SK-MEL-5 (cell line): ENCODE measurements around the gene SLC35F3. TPM values are rescaled to one million over a fixed set of nuclear protein-coding genes. Genes with fewer than 3 reads are reported as not detected.
A peak's percentile ranks its signal among the peaks of the same experiment; 100 is the strongest.

Experiments
- DNase-seq: peaks from one replicate; pipeline ENCODE4 v3.0.0-alpha.2; 2016; ENCODE audit warnings: low read depth, low spot score
- in situ Hi-C: cut with HindIII; loops from 2 replicates; pipeline ENCODE4 v1.10.0; 2016; ENCODE audit warnings: low sequenced_read_pairs, high pct_unique_total_duplicates, low pct_unique_long_range_greater_than_20kb
- total RNA-seq: library from RNA; depleted of rRNA; stranded (reverse); fragments of >200 nt; shearing (Covaris generic); gene quantifications from 2 replicates; pipeline ENCODE4 v1.2.3, GENCODE V29; 2014

The SLC35F3 gene
- total RNA-seq, 1 experiment from 2014 or later = 0.03 TPM

DNA sequence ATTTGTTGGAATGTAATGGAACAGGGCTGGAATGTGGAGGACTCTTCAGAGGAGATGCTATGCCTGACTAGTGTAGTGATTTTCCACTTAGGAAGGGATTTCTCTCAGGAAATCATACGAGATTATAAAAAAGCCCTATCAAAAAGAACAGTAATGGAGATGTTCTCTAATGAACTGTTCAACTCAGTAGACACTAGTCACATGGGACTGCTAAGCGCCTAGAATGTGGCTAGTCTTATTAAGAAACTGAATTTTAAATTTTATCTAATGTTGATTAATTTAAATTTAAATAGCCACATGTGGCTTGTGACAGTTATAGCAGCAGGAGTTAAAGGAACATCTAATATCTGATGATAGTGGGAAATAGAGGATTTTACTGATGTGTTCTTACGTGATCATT, 94.0 kb downstream of the SLC35F3 start:
- DNase-seq = no peak
- in situ Hi-C loops = no loop called here

DNA sequence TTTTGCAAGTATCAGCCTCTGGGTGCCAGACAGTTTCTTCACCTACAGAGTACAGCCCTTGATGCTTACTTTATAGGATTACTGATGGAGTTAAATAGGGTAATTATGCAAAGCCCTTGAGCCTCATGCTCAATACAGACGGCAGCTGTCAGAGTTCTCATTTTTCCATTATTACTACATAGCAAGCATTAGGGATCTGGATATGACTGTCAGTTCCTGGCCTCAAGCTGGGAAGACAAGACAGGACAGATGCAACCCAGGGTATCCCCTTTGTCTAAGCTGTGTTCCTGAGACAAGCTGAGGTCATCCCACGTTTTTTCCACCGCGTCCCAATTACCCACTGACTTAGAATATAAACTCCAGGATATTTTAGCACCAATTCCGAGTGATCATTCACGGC, 94.4 kb downstream of the SLC35F3 start:
- in situ Hi-C loops = no loop called here
- DNase-seq = no peak

DNA sequence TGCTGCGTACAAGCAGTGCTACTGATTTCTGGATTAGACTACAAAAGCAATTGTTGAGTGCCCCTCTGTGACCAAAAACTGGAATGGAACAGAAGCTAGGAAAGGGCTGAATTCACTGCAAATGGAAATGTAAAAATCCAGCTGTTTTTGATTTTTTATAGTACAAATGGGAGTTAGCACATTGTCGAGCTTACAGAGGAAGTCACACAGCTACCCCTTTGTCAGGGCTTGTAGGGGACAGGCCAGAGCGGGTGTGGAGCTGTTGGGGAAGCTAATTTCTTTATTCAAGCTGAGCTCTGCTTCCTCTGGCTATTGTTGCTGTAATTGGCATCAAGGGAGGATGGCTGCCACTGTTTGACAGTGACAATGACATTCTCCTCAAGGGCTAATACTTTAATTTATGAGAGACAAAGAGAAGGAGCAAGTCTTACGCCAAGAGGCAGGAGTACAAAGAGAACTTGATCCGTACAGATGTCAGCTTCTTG, 96.1 kb downstream of the SLC35F3 start:
- no peak for DNase-seq
- in situ Hi-C loops = no loop called here

DNA sequence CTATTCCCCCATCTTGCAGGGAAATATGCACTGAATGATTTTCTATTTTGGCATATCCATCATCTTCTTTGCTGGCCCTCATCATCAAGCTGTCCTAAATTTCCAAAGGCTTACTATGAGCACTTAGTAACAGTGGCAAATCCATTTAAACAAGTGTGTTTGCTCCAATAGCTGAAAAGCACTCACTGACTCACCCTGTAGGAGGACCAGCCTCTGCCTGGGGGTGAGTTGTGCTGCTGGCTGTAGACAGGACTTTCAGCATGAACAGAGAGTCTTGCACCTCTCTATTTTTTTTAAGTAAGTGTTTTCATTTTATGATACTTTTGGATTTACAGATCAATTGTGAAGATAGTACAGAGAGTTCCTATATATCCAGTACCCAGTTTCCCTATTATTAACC, 97.3 kb downstream of the SLC35F3 start:
- in situ Hi-C loops = no loop called here

DNA sequence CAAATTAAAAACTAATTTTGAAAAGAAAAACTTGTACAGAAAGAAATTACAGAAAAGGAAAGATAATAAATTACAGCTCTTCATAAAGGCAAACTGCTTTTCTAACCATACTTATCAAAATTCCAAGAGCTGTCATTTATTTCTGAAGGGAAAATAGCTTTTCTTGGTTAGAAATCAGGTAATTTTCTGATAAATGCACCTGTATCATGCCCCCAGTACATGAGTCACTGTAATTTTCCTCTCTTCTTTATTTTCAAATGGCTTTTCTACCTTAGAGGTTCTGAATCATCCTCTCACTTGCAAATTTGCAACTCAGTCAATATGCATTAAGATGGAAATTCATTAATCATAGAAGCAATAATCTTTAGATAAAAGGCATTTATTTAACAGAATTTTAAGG, 100.1 kb downstream of the SLC35F3 start:
- in situ Hi-C loops = no loop called here

More for the DNA sequence above, 97.3 kb downstream of the SLC35F3 start:
- no peak for DNase-seq

DNA sequence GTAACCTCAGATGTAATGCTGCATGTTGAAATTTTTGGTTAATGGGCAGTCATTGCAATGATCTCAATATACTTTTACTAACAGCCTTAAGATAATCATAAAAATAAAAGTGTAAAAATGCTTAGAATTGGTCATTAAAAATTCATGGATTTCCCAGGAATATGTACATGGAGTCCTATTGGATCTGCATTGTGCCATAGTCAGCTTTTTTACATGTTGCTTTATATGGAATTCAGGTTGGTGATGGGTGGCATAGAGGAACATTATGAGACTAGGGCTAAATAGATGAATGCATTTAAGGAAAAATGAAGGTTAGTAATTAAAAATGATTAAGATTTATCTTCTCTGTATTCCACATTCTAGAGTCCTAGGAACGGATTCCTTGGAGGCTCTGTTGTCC, 103.2 kb downstream of the SLC35F3 start:
- in situ Hi-C loops = no loop called here

More for the DNA sequence above, 100.1 kb downstream of the SLC35F3 start:
- DNase-seq = no peak

DNA sequence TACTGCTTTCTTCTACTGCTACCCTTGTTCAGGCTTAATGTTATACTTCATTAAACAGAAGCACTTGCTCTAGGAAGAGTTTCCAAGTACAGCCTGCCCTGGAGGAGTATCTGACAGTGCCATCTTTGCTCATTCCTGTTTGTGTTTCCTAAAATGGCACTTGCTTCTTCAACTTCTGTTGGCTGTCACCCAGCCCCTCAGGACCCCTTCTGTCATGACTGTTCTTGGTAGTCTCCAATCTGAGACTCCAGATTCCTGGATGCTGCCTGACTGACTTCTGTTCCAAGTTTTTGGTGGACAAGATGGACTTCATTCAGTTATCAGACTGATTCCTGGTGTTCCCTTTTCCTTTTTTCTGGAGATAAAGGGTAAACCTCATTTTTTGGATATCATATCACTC, 104.1 kb downstream of the SLC35F3 start:
- in situ Hi-C loops = no loop called here

More for the DNA sequence above, 103.2 kb downstream of the SLC35F3 start:
- DNase-seq = no peak

DNA sequence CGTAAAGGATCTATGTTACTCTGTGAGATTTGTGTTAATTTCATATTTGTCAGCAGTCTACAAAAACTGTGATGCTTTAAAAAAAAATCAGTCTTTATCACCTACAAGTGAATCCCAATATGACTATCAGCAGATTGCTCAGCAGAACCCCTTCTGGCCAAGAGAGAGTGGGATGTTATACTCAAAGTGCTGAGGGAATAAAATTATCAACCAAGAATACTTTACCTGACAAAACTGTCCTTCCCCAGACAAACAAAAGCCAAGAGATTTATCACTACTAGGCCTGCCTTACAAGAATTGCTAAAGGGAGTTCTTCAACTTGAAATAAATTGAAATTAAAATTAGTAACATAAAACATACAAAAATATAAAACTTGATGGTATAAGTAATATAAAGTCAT, 105.2 kb downstream of the SLC35F3 start:
- DNase-seq = no peak
- in situ Hi-C loops = no loop called here

More for the DNA sequence above, 104.1 kb downstream of the SLC35F3 start:
- DNase-seq = no peak

DNA sequence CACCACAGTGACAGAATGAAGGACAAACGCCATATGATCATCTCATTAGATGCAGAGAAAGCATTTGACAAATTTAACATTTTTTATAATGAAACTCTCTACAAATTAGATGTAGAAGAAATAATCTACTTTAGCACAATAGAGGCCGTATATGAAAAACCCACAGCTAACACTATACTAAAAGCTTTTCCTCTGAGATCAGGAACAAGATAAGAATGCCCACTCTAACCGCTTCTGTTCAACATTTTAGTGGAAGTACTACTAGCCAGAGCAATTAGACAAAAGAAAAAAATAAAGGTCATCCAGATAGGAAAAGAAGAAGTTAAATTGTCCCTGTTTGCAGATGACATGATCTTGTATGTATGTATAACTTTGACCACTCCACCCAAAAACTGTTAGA, 109.7 kb downstream of the SLC35F3 start:
- DNase-seq = no peak
- in situ Hi-C loops = no loop called here

DNA sequence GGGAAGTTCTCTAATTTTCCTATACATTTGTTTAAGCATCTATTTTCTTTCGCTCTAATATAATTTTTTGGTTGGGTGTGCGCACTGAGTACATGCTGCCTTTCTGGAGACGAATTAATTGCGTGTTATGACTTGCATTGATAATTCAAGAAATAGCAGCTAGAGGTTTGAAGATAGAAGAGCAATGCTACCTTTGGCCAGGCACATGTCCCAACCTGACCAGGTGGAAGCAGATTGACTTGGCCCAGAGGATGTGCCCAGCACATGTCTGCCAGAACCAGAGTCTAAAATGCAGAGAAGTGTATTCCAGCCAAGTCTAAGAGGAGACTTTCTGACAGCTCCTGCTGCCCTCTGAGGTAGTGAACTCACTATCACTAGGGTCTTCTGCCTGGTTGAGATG, 114.3 kb downstream of the SLC35F3 start:
- in situ Hi-C loops = no loop called here
- no peak for DNase-seq

DNA sequence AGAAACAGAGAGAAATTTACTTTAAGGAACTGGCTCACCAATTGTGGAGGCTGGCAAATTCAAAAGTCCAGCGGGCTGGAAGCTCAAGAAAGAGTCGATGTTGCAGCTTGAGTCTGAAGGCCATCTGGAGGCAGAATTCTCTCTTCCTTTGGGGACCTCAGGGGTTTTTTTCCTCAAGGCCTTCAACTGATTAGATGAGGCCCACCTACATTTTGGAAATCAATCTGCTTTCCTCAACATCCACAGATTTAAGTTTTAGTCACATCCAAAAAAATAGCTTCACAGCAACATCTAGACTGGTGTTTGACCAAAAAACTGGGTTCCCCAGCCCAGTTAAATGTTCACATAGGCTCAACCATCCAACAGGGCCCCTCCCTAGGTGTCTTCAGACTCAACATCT, 114.9 kb downstream of the SLC35F3 start:
- in situ Hi-C loops = no loop called here
- no peak for DNase-seq

DNA sequence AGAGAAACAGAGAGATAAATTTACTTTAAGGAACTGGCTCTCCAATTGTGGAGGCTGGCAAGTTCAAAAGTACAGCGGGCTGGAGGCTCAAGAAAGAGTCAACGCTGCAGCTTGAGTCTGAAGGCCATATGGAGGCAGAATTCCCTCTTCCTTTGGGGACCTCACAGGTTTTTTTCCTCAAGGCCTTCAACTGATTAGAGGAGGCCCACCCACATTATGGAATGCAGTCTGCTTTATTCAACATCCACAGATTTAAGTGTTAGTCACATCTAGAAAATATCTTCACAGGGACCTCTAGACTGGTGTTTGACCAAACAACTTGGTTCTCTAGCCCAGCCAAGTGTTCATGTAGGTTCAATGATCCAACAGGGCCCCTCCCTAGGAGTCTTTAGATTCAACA, 117.8 kb downstream of the SLC35F3 start:
- DNase-seq = no peak
- in situ Hi-C loops = no loop called here

DNA sequence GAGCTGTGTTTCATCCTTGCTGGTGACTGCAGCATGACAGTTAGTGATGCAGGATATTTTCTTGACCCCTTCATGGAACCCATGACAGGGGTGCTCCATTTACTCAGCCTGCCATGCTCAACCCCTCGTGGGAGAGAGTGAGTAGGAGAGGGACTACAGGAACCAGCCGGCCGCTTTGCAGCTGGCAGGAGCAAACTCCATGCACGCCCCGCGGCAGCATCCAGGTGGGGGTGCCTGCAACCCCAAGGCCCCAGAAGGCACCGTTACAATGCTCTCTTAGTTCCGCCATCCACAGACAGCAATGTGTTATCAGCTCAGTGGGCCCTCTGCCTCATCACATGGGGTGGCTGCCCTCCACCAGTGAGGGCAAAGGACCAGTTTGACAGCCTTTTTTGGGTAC, 135.1 kb downstream of the SLC35F3 start:
- DNase-seq = no peak
- in situ Hi-C loops = no loop called here

DNA sequence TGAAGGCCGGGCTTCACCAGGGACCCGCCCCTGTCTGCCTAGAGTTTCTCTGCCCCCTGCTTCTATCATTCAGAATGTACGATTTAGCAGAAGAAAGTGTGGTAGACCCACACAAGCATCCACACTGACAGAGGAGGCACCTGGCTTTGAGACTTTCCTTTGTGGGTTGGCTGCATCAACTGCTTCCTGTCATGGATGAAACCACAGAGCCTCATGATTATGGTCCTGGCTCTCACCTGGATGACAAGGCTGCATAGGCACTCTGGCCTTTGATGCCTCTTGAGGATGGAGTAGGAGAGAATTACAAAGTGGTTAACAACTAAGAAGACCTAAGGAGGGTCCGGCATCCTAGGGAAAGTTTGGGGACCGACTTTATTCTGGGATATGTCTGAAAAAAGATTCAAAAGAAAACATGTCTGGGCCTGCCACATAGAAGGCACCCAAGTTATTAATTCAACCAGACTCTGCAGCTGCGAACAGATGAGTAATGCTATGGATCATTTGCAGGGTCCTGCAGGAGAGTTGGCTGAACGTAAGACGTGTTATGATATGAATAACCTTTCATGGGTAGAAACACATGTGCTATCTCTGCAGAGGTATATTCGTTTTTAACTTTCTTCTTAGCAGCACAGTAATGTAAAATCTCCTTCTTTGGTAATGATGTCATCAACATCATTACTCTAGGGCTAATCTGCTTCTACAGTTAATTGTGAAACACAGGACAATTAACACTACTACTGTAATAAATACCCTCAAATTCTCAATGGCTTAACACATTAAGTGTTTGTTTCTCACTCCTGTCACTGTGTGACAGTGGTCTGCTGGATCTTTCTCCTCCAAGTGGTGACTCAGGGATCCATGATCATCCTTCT, 136.2 kb downstream of the SLC35F3 start:
- no peak for DNase-seq
- in situ Hi-C loops = no loop called here

DNA sequence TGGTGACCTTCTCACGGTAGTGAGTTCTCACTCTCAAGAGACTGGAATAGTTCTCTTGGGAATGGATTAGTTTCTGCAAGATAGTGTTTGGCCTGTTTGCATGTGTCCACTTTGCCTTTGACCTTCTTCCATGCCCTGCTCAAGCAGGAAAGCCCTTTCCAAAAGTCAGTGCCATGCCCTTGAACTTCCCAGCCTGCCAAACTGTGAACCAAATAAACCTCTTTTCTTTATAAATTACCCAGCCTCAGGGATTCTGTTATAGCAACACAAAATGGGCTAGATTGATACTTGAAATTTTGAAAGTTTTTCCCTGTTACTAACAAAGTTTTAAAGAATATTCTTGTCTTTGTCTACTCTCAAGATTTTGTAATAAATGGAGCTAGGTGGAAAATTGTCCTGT, 139.6 kb downstream of the SLC35F3 start:
- DNase-seq = no peak
- in situ Hi-C loops = no loop called here

DNA sequence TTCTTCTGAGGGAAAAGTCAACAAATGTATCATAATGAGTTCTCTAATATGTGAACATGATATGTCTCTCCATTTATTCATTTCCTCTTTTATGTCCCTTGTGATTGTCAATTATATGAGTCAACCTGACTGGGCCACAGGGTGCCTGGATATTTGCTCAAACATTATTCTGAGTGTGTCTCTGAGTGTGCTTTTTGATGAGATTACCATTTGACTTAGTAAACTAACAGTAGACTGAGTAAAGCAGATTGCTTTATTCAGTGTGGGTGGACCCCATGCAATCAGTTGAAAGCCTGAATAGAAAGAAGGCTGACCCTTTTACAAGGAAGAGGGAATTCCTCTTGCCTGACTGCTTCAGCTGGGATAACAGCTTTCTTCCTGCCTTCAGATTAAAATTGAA, 142.6 kb downstream of the SLC35F3 start:
- in situ Hi-C loops = no loop called here

DNA sequence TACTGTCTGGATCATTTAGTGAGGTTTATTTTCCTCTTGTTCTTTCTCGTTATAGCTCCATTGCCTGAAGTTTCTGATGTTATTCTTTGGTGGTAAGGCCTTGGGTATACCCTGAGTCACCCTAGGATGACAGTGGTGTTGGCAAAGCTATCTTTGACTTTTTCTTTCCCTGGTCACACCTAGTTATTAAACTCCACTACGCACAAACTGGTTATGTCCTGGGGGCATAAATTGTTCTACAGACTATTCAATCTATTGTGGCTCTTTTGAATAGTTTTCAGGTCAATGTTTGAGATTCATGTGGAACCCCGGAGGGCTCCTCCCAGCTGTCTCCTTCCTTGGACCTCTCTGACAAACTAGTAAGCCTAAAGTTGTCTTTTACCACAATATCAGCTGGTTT, 157.7 kb downstream of the SLC35F3 start:
- DNase-seq = peak; percentile 3
- in situ Hi-C loops = no loop called here

More for the DNA sequence above, 142.6 kb downstream of the SLC35F3 start:
- DNase-seq = no peak

DNA sequence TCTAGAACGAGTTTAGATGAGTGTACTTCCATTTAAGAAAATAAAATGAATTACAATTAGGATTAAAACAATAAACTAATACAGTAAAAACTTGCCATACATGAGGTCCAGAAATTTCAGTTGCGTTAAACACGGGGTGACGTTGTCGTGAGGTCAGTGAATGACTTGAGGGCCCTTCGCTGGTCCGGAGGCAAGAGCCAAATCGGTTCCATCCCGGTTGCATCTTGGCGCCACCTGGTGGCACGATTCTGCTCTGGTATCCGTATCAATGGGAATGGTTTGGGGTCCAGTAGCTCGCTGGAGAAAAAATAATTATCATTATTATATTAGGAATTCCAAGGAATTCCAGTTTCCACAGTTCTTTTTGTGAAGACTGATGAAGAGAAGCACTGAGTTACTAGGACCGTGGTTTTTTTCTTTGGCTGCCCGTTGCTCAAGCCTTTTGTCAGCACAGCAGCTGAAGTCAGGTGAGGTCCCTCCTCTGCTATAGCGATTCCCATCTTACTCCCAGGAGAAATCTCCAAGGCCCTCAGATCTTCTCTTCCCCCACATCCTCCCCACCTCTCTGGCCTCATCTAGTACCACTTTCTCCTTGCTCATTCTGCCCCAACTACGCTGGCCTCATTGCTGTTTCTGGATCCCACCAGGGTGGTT, 161.4 kb downstream of the SLC35F3 start:
- in situ Hi-C loops = no loop called here
- peak; percentile 77 for DNase-seq
